ENCODE results near the gene ESRRA. TPM values are rescaled to one million over a fixed set of nuclear protein-coding genes. Genes with fewer than 3 reads are reported as not detected.

The ESRRA gene
- total and polyA plus RNA-seq, 9 of the 15 experiments (the other 6 are each of a cell fraction or from before 2014, with no cell fraction given): 0.27 to 89.7 (median 23.7) TPM

- TF ChIP-seq ZBTB49 (CRISPR knock-in tag; IDR thresholded peaks at IDR 0.05; ENCODE audit: borderline replicate concordance): no peak
- TF ChIP-seq STAT5B (CRISPR knock-in tag; IDR thresholded peaks at IDR 0.05): no peak
- TF ChIP-seq MLX (CRISPR knock-in tag; conservative IDR thresholded peaks at IDR 0.05): no peak
- no peak for TF ChIP-seq ARID3B (CRISPR knock-in tag; IDR thresholded peaks at IDR 0.05; ENCODE audit: borderline replicate concordance)
- no peak for TF ChIP-seq TAF1 (IDR thresholded peaks at IDR 0.05; ENCODE audit: control insufficient read depth, extremely low read depth, insufficient read depth, low read length, severe bottlenecking)
- TF ChIP-seq NFE2L1 (tag; IDR thresholded peaks at IDR 0.05; ENCODE audit: borderline replicate concordance, low read depth): no peak
- TF ChIP-seq MEIS2 (IDR thresholded peaks at IDR 0.05; ENCODE audit: partially characterized antibody): no peak
- TF ChIP-seq MCM2 (IDR thresholded peaks at IDR 0.05; ENCODE audit: low read depth): no peak
- TF ChIP-seq TSC22D4 (tag; IDR thresholded peaks at IDR 0.05): no peak
- no peak for TF ChIP-seq PURB (CRISPR knock-in tag; IDR thresholded peaks at IDR 0.05; ENCODE audit: low read depth)
- TF ChIP-seq HES1 (IDR thresholded peaks at IDR 0.05; ENCODE audit: low read depth): no peak
- no peak for TF ChIP-seq TFE3 (CRISPR knock-in tag; IDR thresholded peaks at IDR 0.05)
- no peak for TF ChIP-seq NFXL1 (CRISPR knock-in tag; IDR thresholded peaks at IDR 0.05)
- TF ChIP-seq HDGF (IDR thresholded peaks at IDR 0.05): no peak
- TF ChIP-seq BMI1 (IDR thresholded peaks at IDR 0.05; ENCODE audit: low read length): no peak
- TF ChIP-seq TEAD4 (IDR thresholded peaks at IDR 0.05; ENCODE audit: low read length): no peak
- TF ChIP-seq TEAD4 (CRISPR knock-in tag; IDR thresholded peaks at IDR 0.05; ENCODE audit: borderline replicate concordance): no peak
Measured at GRCh38 chr11:64341851-64342791, 36.8 kb downstream of the ESRRA start (continued).
